Upper lobe of left lung (tissue), 4 donors: ENCODE measurements around the gene PLEKHH3.

Experiments
- EP300 ChIP-seq, 4 donors: sonication (generic); formaldehyde crosslinking; IDR thresholded peaks; one replicate each; pipeline ENCODE4 v1.5.1; 2017; ENCODE audit warnings: antibody characterized with exemption in 4 of 4, control low read depth in 2 of 4
- POLR2A ChIP-seq, 4 donors: fragments of 450-650 bp; IDR thresholded peaks; one replicate each; pipeline ENCODE4 v1.5.1; 2016 to 2017; ENCODE audit warnings: antibody characterized with exemption in 4 of 4, mild to moderate bottlenecking in 2 of 4
- TF ChIP-seq, protein P1 (sequence below), 6 experiments: fragments of 450-650 bp in 4 of 6; fragments of 200-600 bp in 2 of 6; sonication (generic) in 2 of 6; IDR thresholded peaks; one replicate each; pipeline ENCODE4 v1.5.1; 2016 to 2019; ENCODE audit warnings: antibody characterized with exemption in 6 of 6

DNA sequence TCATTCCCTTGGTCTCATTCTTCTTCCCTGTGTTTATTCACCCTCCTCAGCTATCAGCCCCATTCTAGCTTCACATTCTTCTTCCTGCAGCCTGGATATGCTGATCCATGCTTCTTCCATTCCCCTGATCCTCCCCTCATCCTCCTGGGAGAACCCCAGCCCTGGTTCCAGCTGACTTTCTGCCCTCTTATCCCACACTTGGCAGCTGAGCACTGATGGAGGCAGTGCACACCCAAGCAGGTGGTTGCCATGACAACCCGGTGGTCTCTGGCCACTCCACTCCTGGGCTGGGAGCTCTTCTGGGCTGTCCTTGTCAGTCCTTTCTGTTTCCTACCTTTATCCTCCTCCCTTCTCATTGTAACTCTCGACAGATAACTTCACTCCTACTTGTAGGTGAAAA lies 34.5 kb downstream of the PLEKHH3 start:
- TF ChIP-seq, protein P1, sequence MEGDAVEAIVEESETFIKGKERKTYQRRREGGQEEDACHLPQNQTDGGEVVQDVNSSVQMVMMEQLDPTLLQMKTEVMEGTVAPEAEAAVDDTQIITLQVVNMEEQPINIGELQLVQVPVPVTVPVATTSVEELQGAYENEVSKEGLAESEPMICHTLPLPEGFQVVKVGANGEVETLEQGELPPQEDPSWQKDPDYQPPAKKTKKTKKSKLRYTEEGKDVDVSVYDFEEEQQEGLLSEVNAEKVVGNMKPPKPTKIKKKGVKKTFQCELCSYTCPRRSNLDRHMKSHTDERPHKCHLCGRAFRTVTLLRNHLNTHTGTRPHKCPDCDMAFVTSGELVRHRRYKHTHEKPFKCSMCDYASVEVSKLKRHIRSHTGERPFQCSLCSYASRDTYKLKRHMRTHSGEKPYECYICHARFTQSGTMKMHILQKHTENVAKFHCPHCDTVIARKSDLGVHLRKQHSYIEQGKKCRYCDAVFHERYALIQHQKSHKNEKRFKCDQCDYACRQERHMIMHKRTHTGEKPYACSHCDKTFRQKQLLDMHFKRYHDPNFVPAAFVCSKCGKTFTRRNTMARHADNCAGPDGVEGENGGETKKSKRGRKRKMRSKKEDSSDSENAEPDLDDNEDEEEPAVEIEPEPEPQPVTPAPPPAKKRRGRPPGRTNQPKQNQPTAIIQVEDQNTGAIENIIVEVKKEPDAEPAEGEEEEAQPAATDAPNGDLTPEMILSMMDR (IDR thresholded peaks at IDR 0.05): no peak
- TF ChIP-seq EP300 (IDR thresholded peaks at IDR 0.05) (no peak), POLR2A (IDR thresholded peaks at IDR 0.05) (no peak)
